K562 (cell line): ENCODE measurements around the gene CDCA5. TPM values are rescaled to one million over a fixed set of nuclear protein-coding genes. Genes with fewer than 3 reads are reported as not detected.

Experiments used
- ATAC-seq: fragments of 200-7000 bp; cut with Tn5 transposase; 3 replicates; pipeline ENCODE4 v1.9.1; 2020; ENCODE audit warnings: moderate library complexity
- BruUV-seq: library from RNA; stranded (reverse); fragments of 400-500 nt; replicated peaks from 2 replicates; lab custom pipeline; 2021; lab: Mats Ljungman, UMichigan
- CTCF ChIA-PET: fragments of 300-600 bp; formaldehyde crosslinking; extraction: SDS; loops from one replicate; lab custom pipeline; 2021; ENCODE audit warnings: low intra/inter-chr PET ratio; lab: Yijun Ruan, JAX
- POLR2A ChIA-PET: fragments of 300-600, 350-650 bp; sonication (Branson Sonifier 250); formaldehyde crosslinking; extraction: SDS; loops from one replicate; lab custom pipeline; 2021; ENCODE audit warnings: antibody characterized with exemption, inconsistent platforms; lab: Yijun Ruan, JAX
- DNase-seq, 4 experiments: peaks; one replicate each; pipeline versions ENCODE4 v3.0.0 to v3.0.0-alpha.2; 2011 to 2018; ENCODE audit warnings: low spot score in 3 of 4, mixed read lengths in 3 of 4; ENCODE audit errors: extremely low read depth in 1 of 4
- FAIRE-seq: peaks from 2 replicates; lab custom pipeline; 2011; peaks lifted over from hg19 to GRCh38; lab: Jason Lieb, UNC
- H2AFZ ChIP-seq: 2 replicates; pipeline ENCODE4 v1.6.0; 2011; ENCODE audit warnings: low read depth, low read length, control low read depth, inconsistent platforms
- H3K27ac ChIP-seq: fragments of 200-600 bp; 3 replicates; pipeline ENCODE4 v1.8.0; 2011; ENCODE audit warnings: low read depth, mild to moderate bottlenecking, control low read depth, inconsistent platforms, low read length, moderate library complexity, mixed read lengths; ENCODE audit errors: extremely low read depth
- H3K27me3 ChIP-seq, 2 experiments: fragments of 300-600 bp in 1 of 2; 2 replicates in 1 of 2; 3 replicates in 1 of 2; pipeline versions ENCODE4 v1.6.0 to v1.8.0; 2011; ENCODE audit warnings: inconsistent platforms in 2 of 2, low read length in 2 of 2, mild to moderate bottlenecking in 1 of 2, mixed read lengths in 1 of 2, moderate library complexity in 1 of 2; ENCODE audit not compliant: control insufficient read depth in 2 of 2, insufficient read depth in 2 of 2
- H3K36me3 ChIP-seq: fragments of 300-600 bp; 3 replicates; pipeline ENCODE4 v1.8.0; 2011; ENCODE audit warnings: mild to moderate bottlenecking, low read length, inconsistent platforms; ENCODE audit not compliant: control insufficient read depth, insufficient read depth
- H3K4me1 ChIP-seq, 2 experiments: fragments of 200-600 bp in 1 of 2; replicated peaks in 1 of 2; 2 replicates in 1 of 2; 3 replicates in 1 of 2; pipeline versions ENCODE4 v1.5.1 to v1.8.0; 2011; ENCODE audit warnings: inconsistent platforms in 2 of 2, low read length in 2 of 2, mild to moderate bottlenecking in 1 of 2, mixed read lengths in 1 of 2, moderate library complexity in 1 of 2; ENCODE audit not compliant: control insufficient read depth in 2 of 2, insufficient read depth in 2 of 2
- H3K4me2 ChIP-seq: 2 replicates; pipeline ENCODE4 v1.6.1; 2011; ENCODE audit warnings: low read length, control low read depth, inconsistent platforms, mixed read lengths; ENCODE audit not compliant: insufficient read depth
- H3K4me3 ChIP-seq: fragments of 200-600 bp; sonication (generic), shearing (Covaris generic); 2 replicates; pipeline ENCODE4 v1.5.1; 2016; ENCODE audit warnings: control low read depth, inconsistent platforms
- H3K79me2 ChIP-seq: fragments of 200-600 bp; 3 replicates; pipeline ENCODE4 v1.8.0; 2011; ENCODE audit warnings: low read length, inconsistent platforms; ENCODE audit not compliant: control insufficient read depth, insufficient read depth
- H3K9ac ChIP-seq, 2 experiments: 2 replicates each; pipeline versions ENCODE4 v1.6.0 to v1.6.1; 2011; ENCODE audit warnings: low read depth in 2 of 2, low read length in 2 of 2, control low read depth in 1 of 2, inconsistent platforms in 1 of 2, mild to moderate bottlenecking in 1 of 2, mixed read lengths in 1 of 2; ENCODE audit not compliant: insufficient read depth in 1 of 2
- H3K9me1 ChIP-seq: one replicate; pipeline ENCODE4 v1.6.0; 2011; ENCODE audit warnings: inconsistent platforms, mild to moderate bottlenecking, low read length, moderate library complexity; ENCODE audit not compliant: control insufficient read depth, insufficient read depth
- H3K9me3 ChIP-seq: replicated peaks from 2 replicates; pipeline ENCODE4 v1.5.1; 2011; ENCODE audit warnings: low read depth, low read length, inconsistent platforms; ENCODE audit not compliant: control insufficient read depth, insufficient read depth
- H4K20me1 ChIP-seq: replicated peaks from 2 replicates; pipeline ENCODE4 v1.6.1; 2011; ENCODE audit warnings: low read length, inconsistent platforms, mixed read lengths; ENCODE audit not compliant: control insufficient read depth, insufficient read depth
- CREM ChIP-seq: IDR thresholded peaks from 2 replicates; pipeline ENCODE4 v1.6.1; 2014; ENCODE audit warnings: antibody characterized with exemption, low read depth
- ELF1 ChIP-seq: fragments of 200-800 bp; sonication (Bioruptor generic); IDR thresholded peaks from 2 replicates; pipeline ENCODE4 v1.6.1; 2016; ENCODE audit warnings: missing genetic modification characterization, missing compliant biosample characterization
- IRF2 ChIP-seq: sonication (generic); formaldehyde crosslinking; IDR thresholded peaks from 2 replicates; pipeline ENCODE4 v1.8.1; 2022; ENCODE audit warnings: mild to moderate bottlenecking, missing genetic modification reagents
- NFATC3 ChIP-seq: fragments of 450-650 bp; IDR thresholded peaks from 2 replicates; pipeline ENCODE4 v1.6.1; 2017; ENCODE audit warnings: mild to moderate bottlenecking
- NR4A1 ChIP-seq, 2 experiments: fragments of 250-450 bp in 1 of 2; fragments of 450-650 bp in 1 of 2; sonication (Bioruptor Pico) in 1 of 2; IDR thresholded peaks; 2 replicates each; pipeline versions ENCODE4 v1.4.0 to v1.6.1; 2016 to 2020; ENCODE audit warnings: mild to moderate bottlenecking in 2 of 2, missing compliant biosample characterization in 1 of 2, missing genetic modification characterization in 1 of 2, moderate library complexity in 1 of 2
- PHTF2 ChIP-seq: fragments of 250-450 bp; sonication (Bioruptor Pico); IDR thresholded peaks from 2 replicates; pipeline ENCODE4 v1.5.0; 2021; ENCODE audit warnings: mild to moderate bottlenecking
- RBM15 ChIP-seq: fragments of 200-400 bp; formaldehyde crosslinking; IDR thresholded peaks from 2 replicates; pipeline ENCODE4 v1.6.1; 2018; ENCODE audit warnings: mild to moderate bottlenecking, low read length, moderate library complexity; ENCODE audit not compliant: insufficient read depth
- RCOR1 ChIP-seq, 2 experiments: IDR thresholded peaks; 2 replicates each; pipeline ENCODE4 v1.6.1; 2012; ENCODE audit warnings: low read depth in 2 of 2, low read length in 2 of 2, borderline replicate concordance in 1 of 2, improper control_type of control experiment in 1 of 2
- UBTF ChIP-seq, 2 experiments: IDR thresholded peaks; 2 replicates each; pipeline ENCODE4 v1.6.1; 2012; ENCODE audit warnings: improper control_type of control experiment in 2 of 2, low read depth in 2 of 2, low read length in 2 of 2, borderline replicate concordance in 1 of 2
- ZC3H11A ChIP-seq: IDR thresholded peaks from 2 replicates; pipeline ENCODE4 v1.6.1; 2012; ENCODE audit warnings: low read depth, low read length, improper control_type of control experiment
- ZEB2 ChIP-seq: fragments of 450-650 bp; IDR thresholded peaks from 2 replicates; pipeline ENCODE4 v1.6.1; 2016
- ZKSCAN8 ChIP-seq: fragments of 200-800 bp; sonication (Bioruptor generic); IDR thresholded peaks from 2 replicates; pipeline ENCODE4 v1.6.1; 2016; ENCODE audit warnings: missing genetic modification characterization, missing compliant biosample characterization
- ZNF197 ChIP-seq: fragments of 200-800 bp; sonication (Bioruptor generic); IDR thresholded peaks from 2 replicates; pipeline ENCODE4 v1.6.1; 2016; ENCODE audit warnings: low read depth, missing genetic modification characterization, missing compliant biosample characterization
- ZNF212 ChIP-seq: fragments of 450-650 bp; formaldehyde crosslinking; IDR thresholded peaks from 2 replicates; pipeline ENCODE4 v1.4.0; 2020; ENCODE audit warnings: mild to moderate bottlenecking
- ZNF280B ChIP-seq: fragments of 250-450 bp; sonication (Bioruptor Pico); IDR thresholded peaks from 2 replicates; pipeline ENCODE4 v1.5.1; 2021; ENCODE audit warnings: mild to moderate bottlenecking
- WGBS: fragments of 100-300 bp; shearing (Covaris generic); methylation state at CpG from one replicate; pipeline ENCODE4 v1.1.6; 2016; ENCODE audit warnings: low coverage, mixed read lengths; ENCODE audit not compliant: insufficient coverage; ENCODE audit errors: missing lambda C conversion rate; 5-methylcytosine and 5-hydroxymethylcytosine counted together
- in situ Hi-C: fragments of 300-500 bp; cut with MboI; formaldehyde crosslinking; loops from 4 replicates; pipeline ENCODE4 v1.15.0; 2018; ENCODE audit warnings: inconsistent platforms, mixed read lengths
- intact Hi-C: fragments of 100-400 bp; cut with micrococcal nuclease; formaldehyde crosslinking; loops from 2 replicates; pipeline ENCODE4 v1.14.2; 2022
- polyA plus RNA-seq, 8 experiments: library from polyadenylated mRNA; depleted of rRNA in 4 of 8; stranded (reverse) in 5 of 8; unstranded in 3 of 8; fragments of >200 nt; fragmentation: Nextera tagmentation in 2 of 8; fragmentation: Illumina TruSeq in 1 of 8; extraction: Ambion mirVana in 2 of 8; extraction: Trizol in 1 of 8; gene quantifications; 2 replicates each; pipeline versions ENCODE4 v1.2.1 to v1.2.3, GENCODE V29; 2011 to 2014; ENCODE audit warnings: inconsistent platforms in 1 of 8, missing spikeins in 1 of 8
- total RNA-seq, 7 experiments: library from RNA; depleted of rRNA in 6 of 7; stranded (reverse); fragments of >200 nt in 6 of 7; fragmentation: Illumina TruSeq in 2 of 7; extraction: Trizol in 2 of 7; gene quantifications; 2 replicates each; pipeline versions ENCODE4 v1.2.1 to v1.2.3, GENCODE V29; 2011 to 2021; ENCODE audit warnings: low replicate concordance in 1 of 7
- TF ChIP-seq, protein P1 (sequence below): sonication (generic); formaldehyde crosslinking; IDR thresholded peaks from 2 replicates; pipeline ENCODE4 v1.9.0; 2022; ENCODE audit warnings: mild to moderate bottlenecking, missing genetic modification reagents
- TF ChIP-seq, protein P2 (sequence below), 2 experiments: fragments of 450-650 bp in 1 of 2; sonication (generic) in 1 of 2; formaldehyde crosslinking; conservative IDR thresholded peaks; 2 replicates each; pipeline versions ENCODE4 v1.4.0 to v1.8.1; 2020 to 2022; ENCODE audit warnings: mild to moderate bottlenecking in 1 of 2, missing genetic modification reagents in 1 of 2

Gene CDCA5
- total and polyA plus RNA-seq, 9 of the 15 experiments (the other 6 are each of a cell fraction or from before 2014, with no cell fraction given), result 18.9 to 94.3 (median 64.6) TPM

GRCh38 chr11:65113361-65113756 lies 29.5 kb upstream of the CDCA5 start:
- Histone ChIP-seq H3K36me3 (peaks cover 40% of the 10 kb centered on the region), H2AFZ (peak overlapping the region; percentile 89; the same call in 1 of the 2 replicates), H4K20me1 (no peaks in the 10 kb centered on the region), H3K9ac (peak overlapping the region; percentile 78 to 89), H3K4me2 (peak overlapping the region; percentile 93), H3K79me2 (peaks cover 26% of the 10 kb centered on the region), H3K27ac (peak overlapping the region; percentile 79; the same call in 1 of the 3 replicates), H3K4me1 (peaks cover 31 to 70% of the 10 kb centered on the region in 2 experiments), H3K27me3 (no peaks in the 10 kb centered on the region), H3K9me1 (no peaks in the 10 kb centered on the region), H3K9me3 (no peaks in the 10 kb centered on the region), H3K4me3 (peak overlapping the region; percentile 44)
- 23% methylated on average over 13 of the region's 14 CpGs for WGBS
- DNase-seq (peak in 1 of 4 experiments; percentile 23), ATAC-seq (no peak), FAIRE-seq (no peak)
- CTCF ChIA-PET, result interaction anchor here (2.5 kb wide), 1 partner anchor 67 kb away, joined by 19 read pairs; the partner anchor contains the start of gene CAPN1
- POLR2A ChIA-PET, result interaction anchor here (0.6 to 7.2 kb wide), 8 partner anchors 17 to 386 kb away, joined by 3 to 92 read pairs (median 4); partner anchors contain the start of genes CDC42EP2, MALAT1, SPDYC and SYVN1
- intact Hi-C loops, result loop anchor here (5.0 to 10.0 kb wide), 3 partner anchors 201 to 266 kb away; partner anchors contain the start of gene CDC42EP2
- BruUV-seq, result no TSS peak
- in situ Hi-C loops, result no loop called here
- no peak for TF ChIP-seq ZNF212 (CRISPR knock-in tag)
- no peak for TF ChIP-seq ELF1 (tag)
- no peak for TF ChIP-seq CREM
- TF ChIP-seq, protein P1, sequence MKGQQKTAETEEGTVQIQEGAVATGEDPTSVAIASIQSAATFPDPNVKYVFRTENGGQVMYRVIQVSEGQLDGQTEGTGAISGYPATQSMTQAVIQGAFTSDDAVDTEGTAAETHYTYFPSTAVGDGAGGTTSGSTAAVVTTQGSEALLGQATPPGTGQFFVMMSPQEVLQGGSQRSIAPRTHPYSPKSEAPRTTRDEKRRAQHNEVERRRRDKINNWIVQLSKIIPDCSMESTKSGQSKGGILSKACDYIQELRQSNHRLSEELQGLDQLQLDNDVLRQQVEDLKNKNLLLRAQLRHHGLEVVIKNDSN, result peak; percentile 28; the same call in 1 of the 2 replicates
- no peak for TF ChIP-seq RCOR1 (IDR thresholded peaks at IDR 0.05; ENCODE audit: borderline replicate concordance in 1 of 2, low read depth in 2 of 2, low read length in 2 of 2)
- TF ChIP-seq NFATC3, result no peak
- TF ChIP-seq ZKSCAN8, result no peak
- 0 out of 2 replicates have a peak, but pooled peaks have one; percentile 9 for TF ChIP-seq ZC3H11A
- TF ChIP-seq IRF2 (CRISPR knock-in tag), result no peak
- TF ChIP-seq RBM15, result no peak
- TF ChIP-seq PHTF2 (CRISPR knock-in tag), result no peak
- no peak for TF ChIP-seq ZNF197 (CRISPR knock-in tag)
- TF ChIP-seq ZEB2, result no peak
- 0 out of 4 replicates have a peak, but pooled peaks of 1 of the 2 experiments have one; percentile 11 for TF ChIP-seq UBTF (IDR thresholded peaks at IDR 0.05; ENCODE audit: borderline replicate concordance in 1 of 2, low read depth in 2 of 2, low read length in 2 of 2)
- TF ChIP-seq ZNF280B, result no peak
- TF ChIP-seq, protein P2, sequence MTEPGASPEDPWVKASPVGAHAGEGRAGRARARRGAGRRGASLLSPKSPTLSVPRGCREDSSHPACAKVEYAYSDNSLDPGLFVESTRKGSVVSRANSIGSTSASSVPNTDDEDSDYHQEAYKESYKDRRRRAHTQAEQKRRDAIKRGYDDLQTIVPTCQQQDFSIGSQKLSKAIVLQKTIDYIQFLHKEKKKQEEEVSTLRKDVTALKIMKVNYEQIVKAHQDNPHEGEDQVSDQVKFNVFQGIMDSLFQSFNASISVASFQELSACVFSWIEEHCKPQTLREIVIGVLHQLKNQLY (CRISPR knock-in tag; conservative IDR thresholded peaks at IDR 0.05), result no peak
- TF ChIP-seq NR4A1 (CRISPR knock-in tag; IDR thresholded peaks at IDR 0.05), result no peak
- no peak for TF ChIP-seq NR4A1 (tag; IDR thresholded peaks at IDR 0.05)
